HG02970 (cell line): ENCODE results near the gene TMEM191C.
"Not testable (repeated sequence)": the region's sequence is repeated elsewhere in the genome, so short reads cannot be mapped to it uniquely, and the experiment has no call there.

Experiments
- ATAC-seq: cut with Tn5 transposase; IDR thresholded peaks from one replicate; pipeline ENCODE4 v1.9.1; 2021; ENCODE audit warnings: mild to moderate bottlenecking, moderate library complexity, moderate number of reproducible peaks; ENCODE audit not compliant: unreplicated experiment, low FRiP score

TMEM191C gene

DNA sequence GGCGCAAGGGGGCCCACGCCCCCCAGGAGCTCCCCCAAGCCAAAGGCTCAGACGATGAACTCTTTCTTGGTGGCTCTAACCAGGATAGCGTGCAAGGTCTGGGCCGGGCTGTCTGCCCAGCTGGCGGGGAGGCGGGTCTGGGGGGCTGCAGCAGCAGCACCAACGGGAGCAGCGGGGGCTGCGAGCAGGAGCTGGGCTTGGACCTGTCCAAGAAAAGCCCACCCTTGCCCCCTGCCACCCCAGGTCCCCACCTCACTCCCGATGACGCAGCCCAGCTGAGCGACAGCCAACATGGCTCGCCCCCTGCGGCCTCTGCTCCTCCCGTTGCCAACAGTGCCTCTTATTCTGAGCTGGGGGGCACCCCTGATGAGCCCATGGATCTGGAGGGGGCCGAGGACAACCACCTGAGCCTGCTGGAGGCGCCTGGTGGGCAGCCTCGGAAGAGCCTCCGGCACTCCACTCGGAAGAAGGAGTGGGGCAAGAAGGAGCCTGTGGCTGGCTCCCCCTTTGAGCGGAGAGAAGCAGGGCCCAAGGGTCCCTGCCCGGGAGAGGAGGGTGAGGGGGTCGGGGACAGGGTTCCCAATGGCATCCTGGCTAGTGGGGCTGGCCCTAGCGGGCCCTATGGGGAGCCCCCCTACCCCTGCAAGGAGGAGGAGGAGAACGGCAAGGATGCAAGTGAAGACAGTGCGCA lies 21.6 kb upstream of the TMEM191C start:
- no peak for ATAC-seq

DNA sequence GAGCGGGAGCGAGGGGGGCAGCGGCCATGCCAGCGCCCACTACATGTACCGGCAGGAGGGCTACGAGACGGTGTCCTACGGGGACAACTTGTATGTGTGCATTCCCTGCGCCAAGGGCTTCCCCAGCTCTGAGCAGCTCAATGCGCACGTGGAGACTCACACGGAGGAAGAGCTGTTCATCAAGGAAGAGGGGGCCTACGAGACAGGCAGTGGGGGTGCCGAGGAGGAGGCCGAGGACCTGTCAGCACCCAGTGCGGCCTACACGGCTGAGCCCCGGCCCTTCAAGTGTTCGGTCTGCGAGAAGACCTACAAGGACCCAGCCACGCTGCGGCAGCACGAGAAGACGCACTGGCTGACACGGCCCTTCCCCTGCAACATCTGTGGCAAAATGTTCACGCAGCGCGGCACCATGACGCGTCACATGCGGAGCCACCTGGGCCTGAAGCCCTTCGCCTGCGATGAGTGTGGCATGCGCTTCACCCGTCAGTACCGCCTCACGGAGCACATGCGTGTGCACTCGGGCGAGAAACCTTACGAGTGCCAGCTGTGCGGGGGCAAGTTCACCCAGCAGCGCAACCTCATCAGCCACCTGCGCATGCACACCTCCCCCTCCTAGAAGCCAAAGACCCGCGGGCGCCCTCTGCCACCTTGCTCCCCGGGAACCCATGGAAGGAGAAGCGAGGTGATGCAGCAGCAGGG lies 20.9 kb upstream of the TMEM191C start:
- ATAC-seq: no peak

DNA sequence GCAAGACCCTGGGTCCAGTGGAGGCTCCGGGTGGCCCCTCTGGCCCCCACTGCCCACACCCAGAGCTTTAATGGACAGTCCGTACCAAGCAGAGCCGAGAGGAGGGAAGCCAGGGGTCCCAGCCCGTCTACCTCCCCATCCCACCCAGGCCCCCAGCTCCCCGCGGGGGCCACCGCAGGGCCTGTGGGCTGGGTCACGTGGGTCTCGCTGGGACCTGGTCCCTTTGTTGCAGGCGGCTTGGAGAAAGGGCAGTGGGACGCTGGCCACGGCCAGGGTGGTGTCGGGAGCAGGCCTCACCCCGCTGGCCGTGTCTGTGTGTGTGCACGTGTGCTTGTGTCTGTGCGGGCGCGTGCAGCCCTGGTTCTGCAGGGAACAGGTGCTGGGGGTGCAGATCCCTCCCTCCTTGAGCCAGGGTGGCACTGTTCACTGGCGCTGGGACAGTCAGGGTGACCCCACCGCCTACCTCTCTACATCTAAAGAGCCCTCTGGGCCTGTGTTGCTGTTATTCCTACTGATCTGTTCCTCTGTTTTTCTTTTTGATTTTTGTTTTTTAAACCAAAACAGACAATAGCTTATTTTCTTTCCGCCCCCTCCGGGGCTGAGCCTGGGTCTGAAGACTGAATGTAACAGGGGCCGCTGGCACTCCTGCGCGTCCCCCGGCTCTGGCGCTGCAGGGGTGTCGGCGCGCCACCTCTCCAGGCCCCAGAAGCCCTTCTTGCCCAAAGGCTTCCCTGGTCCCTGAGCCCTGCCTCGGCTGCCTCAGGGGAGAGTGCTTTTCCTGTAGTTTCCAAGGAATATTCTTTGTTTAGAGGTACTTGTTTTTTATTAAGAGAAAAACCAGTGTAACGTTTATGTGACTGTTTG lies 20.1 kb upstream of the TMEM191C start:
- ATAC-seq: no peak

DNA sequence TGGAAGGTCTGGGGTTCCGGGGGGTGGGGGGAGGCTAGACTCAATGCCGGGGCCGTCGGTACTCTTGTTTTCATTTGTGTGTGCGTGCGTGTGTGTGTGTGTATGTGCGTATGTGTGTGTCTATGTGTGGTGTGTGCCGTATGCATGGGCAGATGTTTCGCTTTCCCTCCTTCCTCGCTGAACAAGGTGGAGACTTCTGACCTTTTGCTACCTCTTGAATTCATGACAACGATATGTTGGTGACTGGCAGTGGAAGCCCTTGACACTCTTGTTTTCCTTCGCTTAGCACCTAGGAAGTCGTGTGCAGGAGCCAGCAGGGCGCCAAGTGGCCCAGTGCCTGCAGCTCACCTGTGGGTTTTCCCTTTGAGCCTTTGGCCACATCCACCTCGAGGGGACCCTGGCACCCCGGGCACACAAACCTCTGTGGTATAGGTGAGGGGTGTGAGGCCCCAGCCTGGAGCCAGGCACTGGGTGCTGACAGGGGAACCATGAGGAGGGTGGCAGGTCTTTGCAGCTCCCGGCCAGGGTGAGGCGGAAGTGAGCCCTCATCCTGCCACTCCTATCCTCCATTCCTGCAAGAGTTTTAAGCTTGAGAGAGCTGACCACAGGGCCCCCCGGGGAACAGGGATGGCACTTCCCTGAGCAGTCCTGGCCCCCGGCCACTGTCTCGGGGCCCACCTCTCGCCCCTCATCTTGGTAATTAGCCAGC lies 19.3 kb upstream of the TMEM191C start:
- ATAC-seq: no peak

DNA sequence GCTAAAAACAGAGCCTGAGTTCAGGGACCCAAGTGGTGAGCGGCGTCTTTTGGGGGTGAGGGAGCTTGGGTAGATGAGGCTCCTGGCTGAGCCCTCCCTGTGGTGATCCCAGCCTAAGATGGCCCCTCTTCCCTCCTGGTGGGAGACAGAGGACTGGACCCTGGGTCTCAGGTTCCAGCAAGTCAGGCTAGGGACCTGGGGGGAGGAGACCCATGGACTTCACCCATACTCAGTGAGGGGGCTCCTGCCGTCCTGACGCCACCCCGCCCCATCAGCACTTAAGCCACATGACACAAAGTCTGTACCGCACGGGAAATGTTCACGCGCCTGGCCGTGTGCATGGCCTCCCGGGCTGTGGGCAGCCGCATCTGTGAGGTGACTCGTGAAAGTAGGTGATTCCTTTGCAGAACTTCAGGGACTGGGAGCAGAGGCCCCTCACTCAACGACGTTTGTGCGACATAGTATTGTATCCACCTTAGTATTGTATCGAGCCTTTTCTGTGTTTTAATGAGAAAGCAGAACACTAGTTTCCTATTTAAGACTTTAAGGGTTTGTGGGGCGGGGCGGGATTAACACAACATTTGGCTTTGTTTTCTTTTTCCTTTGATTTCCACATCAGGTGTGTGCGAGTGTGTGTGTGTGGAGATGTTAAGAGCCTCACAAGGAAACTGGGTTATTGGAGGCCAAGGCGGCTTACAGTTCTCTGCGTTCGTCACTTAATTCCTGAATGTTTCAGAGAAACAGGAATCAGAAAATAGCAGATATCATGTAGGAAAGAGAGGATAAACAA lies 18.4 kb upstream of the TMEM191C start:
- ATAC-seq: no peak

DNA sequence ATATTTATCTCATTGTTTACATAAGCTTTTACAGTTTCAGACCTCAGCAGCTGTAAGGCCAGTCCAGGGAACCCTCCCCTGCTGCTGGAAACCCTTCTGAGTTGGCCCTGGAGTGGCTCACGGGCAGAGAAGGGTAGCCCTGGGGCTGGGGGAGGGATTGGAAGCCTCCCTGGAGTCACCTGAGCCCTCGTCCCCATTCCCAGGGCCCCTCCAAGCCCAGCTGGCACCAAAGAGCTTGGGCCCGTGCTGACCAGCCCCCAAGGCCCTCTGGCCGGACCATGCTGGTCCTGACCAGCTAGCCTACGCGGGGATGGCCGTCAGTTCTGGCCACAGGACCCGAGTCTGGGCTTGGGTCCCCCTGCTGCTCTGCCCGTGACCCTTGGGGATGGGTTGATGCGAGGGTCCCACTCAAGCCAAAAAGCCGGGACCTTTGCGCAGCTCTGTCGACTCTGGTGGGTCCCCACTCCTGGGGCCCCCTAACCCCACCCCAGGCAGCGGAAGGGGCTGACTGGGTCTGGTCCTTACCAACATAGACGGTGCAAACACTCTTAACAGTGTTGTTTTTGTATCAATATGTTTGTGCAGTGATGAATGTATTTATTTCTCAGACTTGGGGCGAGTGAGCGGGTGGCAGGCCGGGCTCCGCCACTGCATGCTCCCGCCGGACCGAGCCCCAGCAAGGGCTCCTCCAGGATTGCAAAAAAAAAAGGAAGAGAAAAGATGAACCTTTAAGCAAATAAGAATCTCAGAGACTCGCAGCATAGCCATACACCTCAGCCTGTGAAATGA lies 17.5 kb upstream of the TMEM191C start:
- no peak for ATAC-seq

DNA sequence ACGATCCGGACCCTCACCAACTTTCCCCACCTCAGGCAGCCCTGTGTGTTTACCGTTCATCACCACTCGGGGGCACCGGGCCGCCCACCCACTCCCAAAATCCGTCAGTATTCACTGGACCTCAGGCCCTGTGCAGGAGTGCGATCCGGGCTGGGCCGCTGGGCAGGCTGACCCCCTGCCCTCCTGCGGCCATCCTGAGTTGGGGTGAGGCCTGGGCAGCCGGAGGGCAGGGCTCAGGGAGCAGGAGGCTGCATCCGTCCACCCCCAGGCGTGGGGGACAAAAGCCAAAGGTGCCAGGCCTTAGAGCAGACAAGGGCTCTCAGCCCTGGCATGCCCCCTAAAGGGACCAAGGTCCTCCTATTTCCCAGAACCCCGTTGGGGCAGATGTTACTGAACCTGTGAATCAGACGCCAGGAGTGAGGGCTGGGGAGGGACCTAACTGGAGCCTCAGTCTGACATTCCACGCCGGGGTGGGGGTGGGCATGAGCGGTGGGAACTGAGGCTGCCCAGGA lies 16.8 kb upstream of the TMEM191C start:
- no peak for ATAC-seq

DNA sequence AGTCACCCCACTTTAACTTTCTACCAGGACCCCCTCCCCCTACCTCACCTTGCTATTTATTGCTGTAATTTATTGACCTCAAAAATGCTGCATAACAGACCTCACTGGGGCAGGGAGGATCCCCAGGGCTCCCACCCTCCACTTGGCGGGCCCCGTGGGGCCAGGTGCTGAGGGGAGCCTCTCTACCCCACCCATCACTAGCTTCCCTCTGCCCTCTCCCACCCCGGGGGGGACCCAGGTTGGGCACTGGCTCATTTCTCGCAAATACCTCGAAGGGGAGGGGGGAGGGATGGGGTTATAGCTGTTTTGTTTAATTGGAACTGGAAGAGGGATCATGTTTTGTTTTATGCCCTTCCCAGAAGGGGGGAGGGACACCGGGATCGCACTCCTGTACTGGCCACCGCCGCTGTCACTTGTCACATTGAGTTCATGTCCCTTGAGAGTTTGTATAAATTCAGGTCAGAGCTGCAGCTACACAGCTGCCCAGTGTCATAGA lies 16.3 kb upstream of the TMEM191C start:
- no peak for ATAC-seq

DNA sequence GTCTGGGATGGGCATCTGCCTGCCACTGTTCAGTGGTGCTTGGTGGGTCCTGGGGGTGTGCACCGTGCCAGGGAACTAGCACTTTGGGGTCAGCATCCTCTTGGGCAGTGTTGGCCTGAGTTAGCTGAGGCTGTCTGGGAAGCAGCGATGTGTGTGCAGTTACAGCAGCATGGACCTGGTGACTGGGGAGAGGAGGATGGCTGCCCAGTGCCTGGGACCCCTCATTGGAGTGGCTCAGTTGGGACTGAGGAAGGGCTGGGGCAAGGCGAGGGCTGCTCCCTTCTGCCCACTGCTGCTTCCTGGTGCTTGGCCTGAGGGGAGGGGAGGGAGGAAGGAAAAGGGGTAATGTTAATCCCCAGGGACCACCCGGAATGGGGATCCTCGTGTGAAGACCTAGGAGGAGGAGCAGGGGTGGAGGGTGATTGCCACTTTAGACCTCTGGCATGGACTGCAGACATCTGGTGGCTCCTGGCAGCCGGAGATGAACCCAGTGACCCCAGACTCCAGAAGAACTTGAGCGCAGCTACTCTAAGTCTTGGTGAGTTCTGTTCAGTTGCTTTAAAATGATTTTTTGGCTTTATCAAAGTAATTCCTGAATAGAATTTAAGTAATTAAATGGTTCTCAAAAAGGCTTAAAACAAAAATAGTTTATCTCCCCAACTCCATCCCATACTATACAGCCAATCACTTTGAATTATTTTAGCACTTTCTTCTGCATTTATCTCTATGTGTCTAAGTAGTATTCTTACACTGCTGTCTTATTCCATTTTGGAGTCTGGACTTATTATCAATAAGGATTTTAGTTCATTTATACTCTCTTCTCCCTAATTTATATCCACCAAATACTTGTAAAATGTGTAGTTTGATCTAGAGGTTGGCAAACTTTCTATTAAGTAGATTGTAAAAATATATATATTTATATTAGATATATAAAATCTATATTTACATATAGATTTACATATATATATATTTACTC lies 15.4 kb upstream of the TMEM191C start:
- ATAC-seq: no peak

DNA sequence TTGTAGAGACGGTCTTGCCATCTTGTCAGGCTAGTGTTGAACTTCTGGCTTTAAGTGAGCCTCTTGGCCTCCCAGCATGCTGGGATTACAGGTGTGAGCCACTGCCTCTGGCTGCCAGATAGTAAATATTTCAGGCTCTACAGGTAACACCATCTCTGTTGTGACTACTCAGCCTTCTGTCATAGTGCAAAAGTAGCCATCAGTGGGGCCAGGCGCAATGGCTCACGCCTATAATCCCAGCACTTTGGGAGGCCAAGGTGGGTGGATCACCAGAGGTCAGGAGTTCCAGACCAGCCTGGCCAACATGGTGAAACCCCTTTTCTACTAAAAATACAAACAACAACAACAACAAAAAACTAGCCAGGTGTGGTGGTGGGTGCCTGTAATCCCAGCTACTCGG lies 14.5 kb upstream of the TMEM191C start:
- ATAC-seq: not testable (repeated sequence)

DNA sequence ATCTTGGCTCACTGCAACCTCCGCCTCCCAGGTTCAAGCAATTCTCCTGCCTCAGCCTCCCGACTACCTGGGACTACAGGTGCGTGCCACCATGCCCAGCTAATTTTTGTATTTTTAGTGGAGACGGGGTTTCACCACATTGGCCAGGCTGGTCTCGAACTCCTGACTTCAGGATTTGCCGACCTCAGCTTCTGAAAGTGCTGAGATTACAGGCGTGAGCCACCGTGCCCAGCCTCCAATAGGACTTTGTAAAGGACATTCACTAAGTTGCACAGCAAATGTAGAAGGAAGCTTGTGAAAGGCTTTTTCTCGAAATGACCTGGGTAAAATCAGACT lies 12.2 kb upstream of the TMEM191C start:
- ATAC-seq: not testable (repeated sequence)

DNA sequence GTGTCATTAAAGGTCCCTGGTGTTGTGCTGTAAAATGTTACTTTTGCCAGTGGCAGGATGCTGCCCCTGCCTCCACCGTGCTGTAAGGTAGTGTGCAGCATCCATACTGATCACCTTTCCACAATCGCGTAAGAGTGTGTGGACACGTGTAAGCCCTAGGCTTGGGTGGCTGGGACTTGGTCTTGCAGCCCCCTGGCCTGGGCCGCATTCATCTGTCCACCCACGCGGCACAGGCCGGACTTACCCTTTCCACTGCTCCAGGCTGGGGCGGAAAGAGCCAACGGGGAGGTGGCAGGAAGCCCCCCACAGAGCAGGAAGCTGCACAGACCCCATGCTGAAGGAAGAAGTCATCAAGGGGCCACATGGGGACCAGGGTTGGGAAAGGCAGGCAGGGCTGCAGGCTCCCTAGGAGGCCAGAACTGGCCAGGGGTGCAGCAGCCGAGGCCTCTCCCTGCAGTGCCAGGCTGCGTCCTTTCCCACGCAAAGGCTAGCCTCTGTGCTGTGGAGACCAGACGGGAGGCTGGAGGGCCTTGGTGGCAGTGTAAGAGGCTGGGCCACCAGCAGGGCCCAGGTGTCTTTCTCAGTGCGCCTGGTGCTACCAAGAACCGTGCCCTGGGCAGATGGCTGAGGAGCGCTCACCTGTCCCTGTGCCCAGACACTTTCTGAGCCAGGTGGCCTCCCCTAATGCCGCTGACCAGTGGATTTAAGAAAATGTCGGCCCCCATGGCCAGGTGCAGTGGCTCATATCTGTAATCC lies 11.7 kb upstream of the TMEM191C start:
- ATAC-seq: no peak

DNA sequence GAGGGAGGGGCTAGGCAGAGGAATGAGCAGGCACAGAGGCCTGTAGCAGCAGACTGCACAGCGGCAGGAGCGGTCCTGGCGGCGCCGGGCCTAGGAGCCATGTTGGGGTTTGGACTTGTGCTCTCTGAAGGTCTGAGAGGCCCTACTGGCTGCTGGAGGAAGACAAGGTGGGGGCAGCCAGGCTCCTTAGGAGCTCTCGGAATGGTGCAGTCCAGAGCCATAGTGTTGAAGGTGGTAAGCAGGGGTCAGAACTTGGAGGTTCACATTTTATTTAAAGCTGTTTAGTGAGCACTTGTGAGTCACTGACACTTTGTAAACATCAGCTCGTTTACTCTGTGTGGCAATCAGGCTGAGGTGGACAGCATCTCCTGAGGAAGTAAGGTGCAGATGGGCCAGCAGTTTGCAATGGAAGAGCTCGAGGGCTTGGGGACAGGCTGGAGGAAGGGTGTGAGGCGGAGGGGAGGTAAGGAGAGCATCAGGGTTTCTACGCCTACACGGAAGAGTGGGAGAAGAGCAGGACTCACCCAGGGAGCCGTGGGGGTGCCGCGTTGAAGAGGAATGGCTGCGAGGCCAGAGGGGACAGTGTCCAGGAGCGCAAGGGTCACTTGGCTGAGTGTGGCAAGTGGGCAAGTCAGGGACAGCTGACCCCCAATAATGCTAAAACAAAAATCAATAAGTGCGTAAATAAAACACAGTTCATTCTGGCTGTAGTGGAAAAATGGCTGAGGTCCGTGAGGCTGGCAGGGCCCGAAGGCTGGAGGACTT lies 10.0 kb upstream of the TMEM191C start:
- ATAC-seq: no peak

DNA sequence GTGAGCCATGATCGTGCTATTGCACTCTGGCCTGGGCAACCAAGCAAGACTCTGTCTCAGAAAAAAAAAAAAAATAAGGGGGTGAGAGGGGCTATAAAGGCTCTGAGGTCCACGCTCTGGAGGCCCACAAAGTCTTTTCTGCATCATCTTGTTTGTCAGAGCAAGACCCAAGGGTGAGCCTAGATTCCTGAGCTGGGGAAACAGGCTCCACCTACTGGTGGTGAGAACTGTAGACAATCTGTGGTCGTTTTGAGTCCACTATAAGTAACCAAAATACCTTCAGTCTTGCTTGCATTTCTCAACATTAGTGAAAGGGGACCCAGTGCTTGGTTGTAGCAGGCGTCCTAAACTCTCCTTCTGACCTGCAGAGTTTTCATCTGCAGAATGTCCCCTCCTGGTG lies 4.5 kb upstream of the TMEM191C start:
- ATAC-seq: not testable (repeated sequence)

DNA sequence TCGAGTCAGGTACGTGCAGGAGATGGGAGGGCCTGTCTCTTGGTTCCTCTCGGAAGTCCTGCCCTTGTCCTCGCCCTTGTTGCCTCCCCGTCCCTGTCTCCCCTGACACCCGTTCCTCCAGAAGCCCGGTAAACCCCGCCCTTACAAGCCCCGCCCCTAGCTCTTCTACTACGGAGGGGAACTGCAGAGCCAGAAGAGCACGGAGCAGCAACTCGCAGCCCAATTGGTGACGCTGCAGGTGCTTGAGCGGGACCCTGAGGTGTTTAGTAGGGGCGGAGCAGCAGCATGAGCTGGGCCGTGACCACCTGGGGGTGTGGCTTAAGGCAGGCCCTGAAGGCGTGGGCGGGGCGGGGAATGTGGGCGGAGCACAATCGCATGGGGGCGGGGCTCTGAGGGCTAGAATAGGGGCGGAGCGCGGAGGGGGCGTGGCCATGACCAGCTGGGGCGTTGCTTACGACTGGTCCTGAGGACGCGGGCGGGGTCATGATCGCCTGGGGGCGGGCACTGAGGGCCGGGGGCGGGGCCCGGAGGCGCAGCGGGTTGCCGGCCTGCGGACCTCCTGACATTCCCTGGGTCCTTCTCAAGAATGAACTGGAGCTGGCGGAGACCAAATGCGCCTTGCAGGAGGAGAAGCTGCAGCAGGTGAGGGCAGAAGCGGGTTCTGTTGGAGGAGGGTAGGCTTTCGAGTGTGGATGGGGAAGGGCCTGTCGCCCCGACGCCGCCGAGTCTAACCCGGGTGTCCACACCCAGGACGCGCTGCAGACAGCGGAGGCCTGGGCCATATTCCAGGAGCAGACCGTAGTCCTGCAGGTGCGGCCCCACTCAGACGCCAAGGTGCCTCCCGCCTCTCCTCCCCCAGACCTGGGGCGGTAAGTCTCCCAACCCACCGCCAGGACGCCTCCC lies 1.3 kb downstream of the TMEM191C start:
- peak; percentile 78 for ATAC-seq
